HG03025 (cell line): Measurements from ENCODE around the gene NCR2.

Experiments
- ATAC-seq: cut with Tn5 transposase; IDR thresholded peaks from one replicate; pipeline ENCODE4 v1.9.1; 2021; ENCODE audit warnings: mild to moderate bottlenecking, moderate library complexity; ENCODE audit not compliant: unreplicated experiment, low FRiP score

Gene NCR2

GRCh38 chr6:41392246-41392645, 56.8 kb downstream of the NCR2 start:
- ATAC-seq = no peak

GRCh38 chr6:41396335-41396734, 60.9 kb downstream of the NCR2 start:
- no peak for ATAC-seq

- ATAC-seq = no peak
These were observed 64.0 kb downstream of the NCR2 start for GRCh38 chr6:41399424-41399823.
